GM12878 (cell line): Measurements from ENCODE around the gene TNFSF13. TPM values are rescaled to one million over a fixed set of nuclear protein-coding genes. Genes with fewer than 3 reads are reported as not detected.
A peak's percentile ranks its signal among the peaks of the same experiment; 100 is the strongest.

Experiments used
- ATF2 ChIP-seq: IDR thresholded peaks from 2 replicates; pipeline ENCODE4 v1.6.1; 2012; ENCODE audit warnings: low read length, inconsistent platforms
- E2F8 ChIP-seq: fragments of 450-650 bp; IDR thresholded peaks from 2 replicates; pipeline ENCODE4 v1.6.1; 2018; ENCODE audit warnings: mild to moderate bottlenecking, low read depth, moderate library complexity; ENCODE audit not compliant: partially characterized antibody
- EED ChIP-seq: sonication (generic); IDR thresholded peaks from 2 replicates; pipeline ENCODE4 v1.6.1; 2016; ENCODE audit warnings: antibody characterized with exemption, low read depth
- ETV6 ChIP-seq, 2 experiments: fragments of 450-650 bp in 1 of 2; IDR thresholded peaks in 1 of 2; conservative IDR thresholded peaks in 1 of 2; 2 replicates each; pipeline ENCODE4 v1.6.1; 2014; ENCODE audit warnings: antibody characterized with exemption in 1 of 2, borderline replicate concordance in 1 of 2, low read depth in 1 of 2, mild to moderate bottlenecking in 1 of 2, moderate library complexity in 1 of 2
- HDAC6 ChIP-seq: fragments of 200-600 bp; sonication (generic); IDR thresholded peaks from one replicate; pipeline ENCODE4 v1.8.0; 2017; ENCODE audit warnings: antibody characterized with exemption; ENCODE audit not compliant: unreplicated experiment
- HDGF ChIP-seq: fragments of 450-650 bp; IDR thresholded peaks from 2 replicates; pipeline ENCODE4 v1.6.1; 2016; ENCODE audit warnings: antibody characterized with exemption
- HSF1 ChIP-seq: fragments of 150-350 bp; IDR thresholded peaks from 2 replicates; pipeline ENCODE4 v1.6.1; 2014; ENCODE audit warnings: mild to moderate bottlenecking, low read depth, low read length
- LARP7 ChIP-seq: fragments of 450-650 bp; IDR thresholded peaks from 2 replicates; pipeline ENCODE4 v1.6.1; 2017; ENCODE audit warnings: mild to moderate bottlenecking
- MEF2A ChIP-seq: IDR thresholded peaks from 2 replicates; pipeline ENCODE4 v1.6.1; 2011; ENCODE audit warnings: low read depth, mild to moderate bottlenecking, low read length, moderate library complexity; ENCODE audit not compliant: insufficient read depth
- MTA2 ChIP-seq: fragments of 450-650 bp; IDR thresholded peaks from 2 replicates; pipeline ENCODE4 v1.6.1; 2016; ENCODE audit warnings: low read depth, mild to moderate bottlenecking, moderate library complexity
- MXI1 ChIP-seq: fragments of 150-350 bp; IDR thresholded peaks from 2 replicates; pipeline ENCODE4 v1.6.1; 2011; ENCODE audit warnings: low read depth, mild to moderate bottlenecking, inconsistent platforms, low read length, improper control_type of control experiment
- NFIC ChIP-seq: IDR thresholded peaks from 2 replicates; pipeline ENCODE4 v1.6.1; 2012; ENCODE audit warnings: low read depth, mild to moderate bottlenecking, inconsistent platforms, low read length, moderate library complexity
- NFXL1 ChIP-seq: fragments of 450-650 bp; IDR thresholded peaks from 2 replicates; pipeline ENCODE4 v1.6.1; 2017; ENCODE audit warnings: antibody characterized with exemption, mild to moderate bottlenecking, borderline replicate concordance
- PAX5 ChIP-seq: IDR thresholded peaks from 2 replicates; pipeline ENCODE4 v1.6.1; 2011; ENCODE audit warnings: low read depth, low read length, borderline replicate concordance
- RAD51 ChIP-seq: fragments of 450-650 bp; IDR thresholded peaks from 2 replicates; pipeline ENCODE4 v1.6.1; 2016; ENCODE audit warnings: moderate library complexity, mild to moderate bottlenecking, inconsistent platforms
- RB1 ChIP-seq: fragments of 450-650 bp; formaldehyde crosslinking; IDR thresholded peaks from 2 replicates; pipeline ENCODE4 v1.6.1; 2017; ENCODE audit warnings: mild to moderate bottlenecking, borderline replicate concordance
- SMARCA5 ChIP-seq: fragments of 450-650 bp; IDR thresholded peaks from 2 replicates; pipeline ENCODE4 v1.6.1; 2017; ENCODE audit warnings: mild to moderate bottlenecking
- TCF3 ChIP-seq: IDR thresholded peaks from 2 replicates; pipeline ENCODE4 v1.6.1; 2012; ENCODE audit warnings: low read depth, mild to moderate bottlenecking, low read length, borderline replicate concordance; ENCODE audit not compliant: insufficient read depth
- ZNF687 ChIP-seq: fragments of 450-650 bp; IDR thresholded peaks from 2 replicates; pipeline ENCODE4 v1.6.1; 2017; ENCODE audit warnings: mild to moderate bottlenecking, moderate library complexity
- ZZZ3 ChIP-seq: IDR thresholded peaks from 2 replicates; pipeline ENCODE4 v1.6.1; 2011; ENCODE audit warnings: low read depth; ENCODE audit not compliant: control insufficient read depth, insufficient read length
- polyA plus RNA-seq, 11 experiments: library from polyadenylated mRNA; depleted of rRNA in 4 of 11; unstranded in 6 of 11; stranded (reverse) in 5 of 11; fragments of >200 nt; fragmentation: Nextera tagmentation in 4 of 11; fragmentation: Illumina TruSeq in 1 of 11; extraction: Ambion mirVana in 4 of 11; extraction: Trizol in 1 of 11; gene quantifications; 1 replicate in 1 of 11; 2 replicates in 10 of 11; pipeline versions ENCODE4 v1.2.1 to v1.2.3, GENCODE V29; 2011 to 2016; ENCODE audit warnings: inconsistent platforms in 2 of 11, missing spikeins in 2 of 11, low read depth in 1 of 11
- total RNA-seq, 4 experiments: library from RNA; depleted of rRNA in 3 of 4; stranded (reverse); fragments of >200 nt in 3 of 4; fragmentation: Illumina TruSeq in 1 of 4; extraction: Trizol in 1 of 4; gene quantifications; 2 replicates each; pipeline versions ENCODE4 v1.2.1 to v1.2.3, GENCODE V29; 2013 to 2021

Gene TNFSF13
- total and polyA plus RNA-seq, 10 of the 15 experiments (the other 5 are each of a cell fraction or from before 2014, with no cell fraction given): 0.56 to 14.6 (median 9.7) TPM

- TF ChIP-seq MXI1 (no peak), E2F8 (peak; percentile 24), MTA2 (no peak), RB1 (no peak; the same call in 1 of the 2 replicates), RAD51 (no peak), NFXL1 (no peak), ATF2 (0 out of 2 replicates have a peak, but pooled peaks have one; percentile 66), ZNF687 (peak; percentile 71), EED (no peak; the same call in 1 of the 2 replicates), PAX5 (0 out of 2 replicates have a peak, but pooled peaks have one; percentile 3), ZZZ3 (no peak), LARP7 (peak; percentile 91; the same call in 1 of the 2 replicates), MEF2A (0 out of 2 replicates have a peak, but pooled peaks have one; percentile 21), HSF1 (no peak), HDGF (no peak), HDAC6 (peak; percentile 96), SMARCA5 (no peak), TCF3 (peak; percentile 89; the same call in 1 of the 2 replicates), NFIC (peak; percentile 76; the same call in 1 of the 2 replicates), ETV6 (conservative IDR thresholded peaks at IDR 0.05 in 1 of 2, IDR thresholded peaks at IDR 0.05 in 1 of 2; ENCODE audit: borderline replicate concordance in 1 of 2, low read depth in 1 of 2) (no peak)
Observed at GRCh38 chr17:7572588-7573323, 14.2 kb downstream of the TNFSF13 start (continued).
